Thymus (tissue), 11 donors: ENCODE results near the gene CDC42EP1. TPM values are rescaled to one million over a fixed set of nuclear protein-coding genes. Genes with fewer than 3 reads are reported as not detected.
A peak's percentile ranks its signal among the peaks of the same experiment; 100 is the strongest.
"Not testable (repeated sequence)": the region's sequence is repeated elsewhere in the genome, so short reads cannot be mapped to it uniquely, and the experiment has no call there.

Experiments used
- DNase-seq, 9 donors: peaks; one replicate each; pipeline ENCODE4 v3.0.0-alpha.2; 2013; ENCODE audit warnings: low spot score in 9 of 9, low read depth in 6 of 9, missing footprints in 1 of 9
- H3K27ac ChIP-seq, 2 donors: one replicate each; pipeline ENCODE4 v1.5.1; 2013; ENCODE audit warnings: control low read depth in 1 of 2, low read depth in 1 of 2, low read length in 1 of 2, mild to moderate bottlenecking in 1 of 2, moderate library complexity in 1 of 2
- H3K27me3 ChIP-seq, 2 donors: one replicate each; pipeline ENCODE4 v1.5.1; 2013; ENCODE audit warnings: low read length in 1 of 2; ENCODE audit not compliant: control insufficient read depth in 2 of 2, insufficient read depth in 1 of 2
- H3K36me3 ChIP-seq, 2 donors: one replicate each; pipeline ENCODE4 v1.5.1; 2013; ENCODE audit warnings: low read length in 1 of 2, mild to moderate bottlenecking in 1 of 2, moderate library complexity in 1 of 2; ENCODE audit not compliant: control insufficient read depth in 2 of 2, insufficient read depth in 2 of 2
- H3K4me1 ChIP-seq, 2 donors: one replicate each; pipeline ENCODE4 v1.5.1; 2013; ENCODE audit warnings: low read length in 2 of 2; ENCODE audit not compliant: control insufficient read depth in 2 of 2, insufficient read depth in 2 of 2
- H3K4me3 ChIP-seq, 2 donors: one replicate each; pipeline ENCODE4 v1.5.1; 2013; ENCODE audit warnings: low read length in 2 of 2, control low read depth in 1 of 2, mild to moderate bottlenecking in 1 of 2
- H3K9me3 ChIP-seq, 2 donors: one replicate each; pipeline ENCODE4 v1.5.1; 2013; ENCODE audit warnings: low read length in 1 of 2, mild to moderate bottlenecking in 1 of 2; ENCODE audit not compliant: control insufficient read depth in 2 of 2, insufficient read depth in 1 of 2
- WGBS: extraction: QIAGEN DNeasy Blood & Tissue Kit; methylation state at CpG from one replicate; pipeline ENCODE4 v1.1.7; 2013; 5-methylcytosine and 5-hydroxymethylcytosine counted together
- polyA plus RNA-seq: library from polyadenylated mRNA; stranded (reverse); fragments of 200-250 nt; gene quantifications from one replicate; pipeline ENCODE4 v1.2.3, GENCODE V29; 2013
- total RNA-seq: library from RNA; stranded (reverse); fragments of 120-200 nt; gene quantifications from one replicate; pipeline ENCODE4 v1.2.4, GENCODE V29; 2013
- donor health status: healthy.

The CDC42EP1 gene
- total and polyA plus RNA-seq, 2 donors: 1.7 to 5.8 TPM

GRCh38 chr22:37609240-37610152, 49.2 kb downstream of the CDC42EP1 start:
- 12% methylated on average over 26 of the region's 26 CpGs for WGBS
- DNase-seq: no peak
- H3K4me3 ChIP-seq: peak overlapping the region; percentile 62 to 95
- peaks cover 19 to 62% of the 10 kb centered on the region in 2 donors for H3K4me1 ChIP-seq
- H3K27ac ChIP-seq: peak overlapping the region; percentile 88 to 100
- H3K27me3 ChIP-seq: peaks cover 0 to 9% of the 10 kb centered on the region in 2 donors
- H3K36me3 ChIP-seq: peaks cover 9 to 11% of the 10 kb centered on the region in 2 donors
- peaks cover 0 to 4% of the 10 kb centered on the region in 2 donors for H3K9me3 ChIP-seq

- Histone ChIP-seq H3K4me3 (peak overlapping the region; percentile 62 to 95), H3K36me3 (peaks cover 13 to 14% of the 10 kb centered on the region in 2 donors), H3K27ac (peak overlapping the region in 1 of 2 donors; percentile 100), H3K4me1 (peaks cover 16 to 58% of the 10 kb centered on the region in 2 donors)
- DNase-seq, H3K9me3 ChIP-seq, H3K27me3 ChIP-seq: not testable (repeated sequence)
- 95% methylated on average over 3 of the region's 3 CpGs for WGBS
These were observed 49.8 kb downstream of the CDC42EP1 start for GRCh38 chr22:37610153-37610475.

- WGBS: 92% methylated on average over 15 of the region's 15 CpGs
- Histone ChIP-seq H3K4me3 (no peak overlapping the region), H3K36me3 (peaks cover 16% of the 10 kb centered on the region in 2 donors), H3K27ac (peak overlapping the region in 1 of 2 donors; percentile 59), H3K27me3 (peaks cover 0 to 4% of the 10 kb centered on the region in 2 donors), H3K4me1 (peaks cover 13 to 53% of the 10 kb centered on the region in 2 donors), H3K9me3 (peaks cover 0 to 4% of the 10 kb centered on the region in 2 donors)
- DNase-seq: no peak
These were observed 50.3 kb downstream of the CDC42EP1 start for GRCh38 chr22:37610480-37611129.

GRCh38 chr22:37611207-37611606, 50.9 kb downstream of the CDC42EP1 start:
- Histone ChIP-seq H3K9me3 (peaks cover 0 to 4% of the 10 kb centered on the region in 2 donors), H3K27me3 (peaks cover 0 to 3% of the 10 kb centered on the region in 2 donors), H3K36me3 (peaks cover 19 to 21% of the 10 kb centered on the region in 2 donors), H3K4me3 (no peak overlapping the region), H3K4me1 (peaks cover 13 to 50% of the 10 kb centered on the region in 2 donors), H3K27ac (peak overlapping the region in 1 of 2 donors; percentile 59)
- WGBS: 95% methylated on average over 6 of the region's 6 CpGs
- DNase-seq: no peak

GRCh38 chr22:37616201-37617083, 56.2 kb downstream of the CDC42EP1 start:
- H3K36me3 ChIP-seq: peaks cover 66% of the 10 kb centered on the region in 2 donors
- no peak overlapping the region for H3K27ac ChIP-seq
- H3K27me3 ChIP-seq: no peaks in the 10 kb centered on the region
- peaks cover 0 to 4% of the 10 kb centered on the region in 2 donors for H3K9me3 ChIP-seq
- H3K4me3 ChIP-seq: no peak overlapping the region
- 97% methylated on average over 27 of the region's 27 CpGs for WGBS
- H3K4me1 ChIP-seq: peaks cover 0 to 12% of the 10 kb centered on the region in 2 donors
- DNase-seq: no peak

GRCh38 chr22:37617431-37617830, 57.2 kb downstream of the CDC42EP1 start:
- Histone ChIP-seq H3K27me3 (no peaks in the 10 kb centered on the region), H3K36me3 (peaks cover 69 to 70% of the 10 kb centered on the region in 2 donors), H3K27ac (no peak overlapping the region), H3K4me1 (peaks cover 0 to 10% of the 10 kb centered on the region in 2 donors), H3K9me3 (peaks cover 0 to 4% of the 10 kb centered on the region in 2 donors), H3K4me3 (no peak overlapping the region)
- WGBS: 100% methylated on average over 1 of the region's 1 CpG
- DNase-seq: no peak

GRCh38 chr22:37618072-37618656, 57.9 kb downstream of the CDC42EP1 start:
- no peaks in the 10 kb centered on the region for H3K27me3 ChIP-seq
- no peak overlapping the region for H3K27ac ChIP-seq
- H3K4me3 ChIP-seq: no peak overlapping the region
- H3K36me3 ChIP-seq: peaks cover 71 to 74% of the 10 kb centered on the region in 2 donors
- 94% methylated on average over 14 of the region's 14 CpGs for WGBS
- peaks cover 0 to 4% of the 10 kb centered on the region in 2 donors for H3K9me3 ChIP-seq
- no peak for DNase-seq
- H3K4me1 ChIP-seq: peaks cover 0 to 6% of the 10 kb centered on the region in 2 donors

- peaks cover 74 to 75% of the 10 kb centered on the region in 2 donors for H3K36me3 ChIP-seq
- no peak overlapping the region for H3K4me3 ChIP-seq
- 95% methylated on average over 6 of the region's 6 CpGs for WGBS
- no peak overlapping the region for H3K27ac ChIP-seq
- DNase-seq: no peak
- H3K27me3 ChIP-seq: no peaks in the 10 kb centered on the region
- H3K4me1 ChIP-seq: peaks cover 0 to 10% of the 10 kb centered on the region in 2 donors
- H3K9me3 ChIP-seq: peaks cover 0 to 6% of the 10 kb centered on the region in 2 donors
These were observed 58.4 kb downstream of the CDC42EP1 start for GRCh38 chr22:37618674-37619073.
